ENCODE data around the gene GPBP1.
A peak's percentile ranks its signal among the peaks of the same experiment; 100 is the strongest.
"Not testable (repeated sequence)": the region's sequence is repeated elsewhere in the genome, so short reads cannot be mapped to it uniquely, and the experiment has no call there.

GPBP1 gene

GRCh38 chr5:57173319-57174127 lies at the start of gene GPBP1:
TSS of gene GPBP1 (plus strand) at chr5:57174059. CDS start at chr5:57214131, 40,072 bp downstream.
- DNase-seq: peak; percentile 98
- ATAC-seq: peak; percentile 82

DNA sequence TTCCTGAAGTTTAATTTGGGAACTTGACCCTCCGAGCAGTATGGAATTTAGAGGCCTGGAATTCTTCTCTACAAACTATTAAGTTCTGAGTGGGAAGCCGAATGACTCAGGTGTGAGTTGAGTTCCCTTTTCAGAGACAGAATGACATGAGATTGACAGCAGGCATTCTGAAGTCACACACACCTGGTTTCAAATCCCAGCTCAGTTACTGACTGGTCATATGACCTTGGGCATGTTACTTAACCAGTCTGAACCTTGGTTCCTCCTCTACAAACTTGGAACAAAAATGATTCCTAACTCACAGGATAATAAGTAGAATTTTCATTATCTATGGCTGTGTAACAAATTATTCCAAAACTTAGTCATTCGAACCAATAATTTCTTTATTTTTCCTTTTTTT lies 45.5 kb upstream of the GPBP1 start:
- DNase-seq (no peak), ATAC-seq (no peak)

DNA sequence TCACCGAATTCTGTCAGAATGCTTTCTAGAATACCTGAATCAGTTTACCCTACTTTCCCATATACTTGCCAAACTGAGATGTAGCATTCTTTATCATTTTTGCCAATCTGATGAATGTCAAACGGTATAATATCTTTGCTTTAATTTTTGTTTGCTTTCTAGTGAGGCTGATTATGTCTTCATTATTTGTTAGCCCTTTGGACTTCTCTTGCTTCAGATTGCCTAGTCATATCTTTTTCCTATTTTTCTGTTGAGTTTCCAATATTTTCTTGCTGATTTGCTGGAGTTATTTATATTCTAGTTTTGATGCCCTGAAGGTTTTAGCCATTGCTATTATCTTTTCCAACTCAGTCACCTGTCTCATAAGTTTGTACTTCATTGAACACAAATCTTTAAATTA lies 40.3 kb upstream of the GPBP1 start:
- ATAC-seq (no peak), DNase-seq (no peak)

- ATAC-seq: no peak
Observed at GRCh38 chr5:57137401-57137800, 36.5 kb upstream of the GPBP1 start.

DNA sequence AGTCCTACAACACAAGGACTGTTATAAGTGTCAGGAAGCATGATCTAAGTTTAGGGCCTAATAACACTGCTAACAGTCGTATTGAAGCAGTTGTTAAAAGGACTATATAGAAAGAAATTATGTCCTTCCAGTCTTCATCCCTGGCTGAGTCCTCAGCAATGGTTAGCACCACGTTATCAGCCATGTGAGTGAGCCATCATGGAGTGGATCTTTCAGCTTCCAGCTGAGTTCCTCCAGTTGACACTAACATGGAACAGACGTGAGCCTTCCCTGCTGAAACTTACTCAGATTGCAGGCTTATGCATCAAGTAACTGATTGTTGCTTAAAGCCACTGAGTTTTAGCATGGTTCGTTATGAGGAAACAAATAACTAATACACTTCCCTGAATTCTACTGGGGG lies 21.5 kb upstream of the GPBP1 start:
- ATAC-seq: no peak

More at GRCh38 chr5:57137401-57137800, 36.5 kb upstream of the GPBP1 start:
- DNase-seq: no peak

GRCh38 chr5:57155033-57155432 lies 18.8 kb upstream of the GPBP1 start:
- DNase-seq (no peak), ATAC-seq (no peak)

More for the DNA sequence above, 21.5 kb upstream of the GPBP1 start:
- DNase-seq: no peak

GRCh38 chr5:57157131-57157530 lies 16.7 kb upstream of the GPBP1 start:
- no peak for ATAC-seq

DNA sequence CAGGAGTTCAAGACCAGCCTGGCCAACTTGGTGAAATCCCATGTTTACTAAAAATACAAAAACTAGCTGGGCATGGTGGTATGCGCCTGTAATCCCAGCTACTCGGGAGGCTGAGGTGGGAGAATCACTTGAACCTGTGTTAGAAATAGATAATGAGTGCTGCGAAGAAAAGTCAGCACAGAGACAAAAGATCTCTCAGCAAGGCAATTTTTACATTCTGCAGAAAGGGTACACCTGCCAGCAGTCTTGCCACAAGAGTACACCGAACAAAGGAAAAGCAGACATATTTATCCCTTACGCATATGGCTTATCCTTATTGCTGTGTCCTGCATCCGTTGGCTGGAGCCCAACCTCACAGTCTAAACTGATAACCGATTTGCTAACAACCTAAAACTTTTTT lies 16.2 kb upstream of the GPBP1 start:
- ATAC-seq (no peak), DNase-seq (no peak)

More at GRCh38 chr5:57157131-57157530, 16.7 kb upstream of the GPBP1 start:
- no peak for DNase-seq

GRCh38 chr5:57163553-57164006 lies 10.3 kb upstream of the GPBP1 start:
- ATAC-seq: no peak
- DNase-seq: no peak

DNA sequence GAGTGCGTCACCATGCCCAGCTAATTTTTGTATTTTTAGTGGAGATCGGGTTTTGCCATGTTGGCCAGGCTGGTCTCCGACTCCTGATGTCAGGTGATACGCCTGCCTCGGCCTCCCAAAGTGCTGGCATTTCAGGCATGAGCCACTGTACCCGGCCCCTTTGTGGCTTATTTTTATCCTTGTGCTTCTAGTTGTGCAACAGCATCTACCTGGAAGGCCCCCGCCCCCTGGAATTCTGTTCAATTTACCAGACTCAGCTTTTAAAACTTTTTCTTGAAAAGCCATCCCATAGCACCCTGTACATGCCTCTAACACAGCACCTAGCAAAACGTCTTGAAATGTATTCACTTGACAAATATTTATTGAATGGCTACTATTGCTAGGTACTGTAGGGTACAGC lies 9.7 kb upstream of the GPBP1 start:
- DNase-seq: no peak
- no peak for ATAC-seq

DNA sequence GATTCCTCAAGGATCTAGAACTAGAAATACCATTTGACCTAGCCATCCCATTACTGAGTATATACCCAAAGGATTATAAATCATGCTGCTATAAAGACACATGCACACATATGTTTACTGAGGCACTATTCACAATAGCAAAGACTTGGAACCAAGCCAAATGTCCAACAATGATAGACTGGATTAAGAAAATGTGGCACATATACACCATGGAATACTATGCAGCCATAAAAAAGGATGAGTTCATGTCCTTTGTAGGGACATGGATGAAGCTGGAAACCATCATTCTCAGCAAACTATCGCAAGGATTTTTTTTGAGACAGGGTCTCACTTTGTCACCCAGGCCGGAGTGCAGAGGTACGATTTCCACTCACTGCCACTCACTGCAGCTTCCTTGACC lies 8.7 kb upstream of the GPBP1 start:
- DNase-seq, ATAC-seq: not testable (repeated sequence)

DNA sequence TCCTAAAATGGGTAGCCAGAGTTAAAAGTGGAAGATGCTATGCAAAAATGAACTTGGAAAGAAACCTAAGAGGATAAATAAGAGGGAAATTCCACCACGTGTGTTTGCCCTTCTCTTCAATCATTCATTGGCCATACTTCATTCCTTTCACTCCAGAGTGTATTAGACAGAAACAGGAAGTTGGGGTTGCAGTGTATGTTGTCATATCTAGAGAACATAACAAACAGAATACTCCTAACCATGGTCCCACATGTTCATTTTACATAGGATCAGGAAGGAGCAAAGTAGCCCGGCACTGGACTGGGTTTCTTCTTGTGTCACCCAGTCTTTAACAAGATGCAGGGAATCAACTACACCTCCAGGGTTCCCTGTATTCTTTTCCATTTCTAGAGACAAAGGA lies 7.6 kb upstream of the GPBP1 start:
- DNase-seq (no peak), ATAC-seq (no peak)

GRCh38 chr5:57167201-57167600 lies 6.7 kb upstream of the GPBP1 start:
- DNase-seq: no peak

GRCh38 chr5:57170116-57170515 lies 3.7 kb upstream of the GPBP1 start:
- DNase-seq, ATAC-seq: not testable (repeated sequence)

More at GRCh38 chr5:57167201-57167600, 6.7 kb upstream of the GPBP1 start:
- no peak for ATAC-seq

DNA sequence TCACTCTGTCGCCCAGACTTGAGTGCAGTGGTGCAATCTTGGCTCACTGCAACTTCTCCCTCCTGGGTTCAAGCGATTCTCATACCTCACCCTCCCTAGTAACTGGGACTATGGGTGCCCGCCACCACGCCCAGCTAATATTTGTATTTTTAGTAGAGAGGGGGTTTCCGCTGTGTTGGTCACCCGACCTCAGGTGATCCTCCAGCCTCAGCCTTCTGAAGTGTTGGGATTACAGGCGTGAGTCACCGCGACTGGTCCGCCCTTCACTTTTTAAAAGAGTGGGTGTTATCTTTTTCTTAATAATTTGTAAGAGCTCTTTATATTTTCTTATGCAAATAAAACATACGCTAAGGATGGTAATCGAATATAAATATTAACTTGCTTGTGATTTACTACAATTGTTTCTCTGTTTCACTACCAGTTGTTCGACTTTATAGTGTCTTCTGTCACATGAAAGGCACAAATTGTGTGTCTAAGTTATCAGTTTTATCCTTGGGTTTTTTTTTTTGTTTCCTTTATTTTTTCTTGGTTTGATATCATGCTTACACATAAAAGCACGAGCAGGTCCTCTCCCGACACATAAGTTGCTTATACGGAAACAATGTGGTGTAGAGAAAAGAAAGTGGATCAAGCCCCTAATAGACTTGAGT lies 1.9 kb upstream of the GPBP1 start:
- DNase-seq (peak; percentile 44), ATAC-seq (no peak)

DNA sequence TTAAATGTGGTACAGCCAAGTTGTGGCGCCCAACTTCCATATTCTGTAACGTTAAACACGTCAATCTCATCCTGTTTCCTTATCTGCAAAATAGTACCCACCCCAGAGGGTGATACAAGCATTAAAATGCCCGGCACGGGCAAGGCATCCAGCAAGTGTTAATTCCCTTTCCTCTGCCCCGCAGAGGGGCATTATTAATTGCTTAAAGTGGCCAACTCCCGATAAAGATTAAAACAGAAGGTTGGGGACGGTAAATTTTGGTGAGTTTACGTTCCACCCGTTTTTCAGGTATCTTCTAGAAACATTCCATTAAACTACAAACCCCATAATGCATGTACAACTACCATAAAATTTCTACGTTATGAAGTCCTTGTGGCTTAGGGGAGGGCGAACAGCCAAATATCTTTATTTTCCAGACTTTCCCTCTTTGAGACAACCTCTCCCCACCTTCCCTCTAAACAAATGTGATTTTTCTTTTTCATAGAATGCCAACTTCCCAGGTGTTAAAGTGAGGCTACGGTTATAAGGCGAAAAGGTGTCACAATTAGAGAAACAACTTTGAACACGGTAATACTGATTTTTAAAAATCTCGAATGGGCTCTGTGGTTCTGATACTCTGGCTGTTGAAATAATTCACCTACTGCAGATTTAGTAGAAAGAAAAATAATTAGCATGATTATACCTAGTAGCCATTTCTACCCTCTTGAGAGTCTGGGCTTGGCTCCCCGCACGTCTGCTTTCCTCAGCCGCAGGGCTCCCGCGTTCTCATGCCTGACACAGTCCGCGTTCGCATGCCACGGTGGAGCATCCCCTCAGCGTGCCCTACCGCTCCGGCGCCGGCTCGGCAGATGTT lies 1.2 kb upstream of the GPBP1 start:
- peak; percentile 26 for DNase-seq
- no peak for ATAC-seq

- DNase-seq: peak; percentile 51
- peak; percentile 3 for ATAC-seq
Observed at GRCh38 chr5:57174128-57174889, 450 bp downstream of the GPBP1 start.

- DNase-seq (no peak), ATAC-seq (no peak)
Observed at GRCh38 chr5:57174890-57175510, 1.1 kb downstream of the GPBP1 start.

- DNase-seq: peak; percentile 48
Observed at GRCh38 chr5:57175551-57176309, 1.9 kb downstream of the GPBP1 start.

GRCh38 chr5:57176350-57176857 lies 2.5 kb downstream of the GPBP1 start:
- ATAC-seq: no peak
- no peak for DNase-seq

More at GRCh38 chr5:57175551-57176309, 1.9 kb downstream of the GPBP1 start:
- ATAC-seq: no peak
